GM10847 (cell line): ENCODE measurements around the gene AKNA.

Source experiments
- POLR2A ChIP-seq: IDR thresholded peaks from 2 replicates; pipeline ENCODE4 v1.6.1; 2011; ENCODE audit not compliant: insufficient read length; ENCODE audit errors: extremely low read depth

Gene AKNA

DNA sequence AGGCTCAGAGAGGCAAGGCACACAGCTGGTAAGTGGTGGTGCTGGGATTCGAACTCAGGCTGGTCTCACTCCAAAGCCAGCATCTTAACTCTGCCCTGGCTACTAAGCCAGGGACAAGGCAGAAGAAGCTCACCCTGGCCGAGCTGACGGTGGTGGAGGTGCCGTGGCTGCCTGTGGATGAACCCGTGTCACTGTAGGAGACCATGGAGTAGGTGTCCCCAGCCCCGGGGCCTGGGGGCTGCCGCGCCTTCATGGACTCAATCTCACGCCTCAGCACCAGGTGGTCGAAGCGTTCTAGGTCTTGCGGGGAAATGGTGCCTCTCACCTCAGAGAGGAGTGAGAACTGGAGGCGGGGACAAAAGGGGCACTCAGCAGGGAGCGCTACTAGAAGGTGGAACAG lies 35.4 kb upstream of the AKNA start:
- no peak for TF ChIP-seq POLR2A

DNA sequence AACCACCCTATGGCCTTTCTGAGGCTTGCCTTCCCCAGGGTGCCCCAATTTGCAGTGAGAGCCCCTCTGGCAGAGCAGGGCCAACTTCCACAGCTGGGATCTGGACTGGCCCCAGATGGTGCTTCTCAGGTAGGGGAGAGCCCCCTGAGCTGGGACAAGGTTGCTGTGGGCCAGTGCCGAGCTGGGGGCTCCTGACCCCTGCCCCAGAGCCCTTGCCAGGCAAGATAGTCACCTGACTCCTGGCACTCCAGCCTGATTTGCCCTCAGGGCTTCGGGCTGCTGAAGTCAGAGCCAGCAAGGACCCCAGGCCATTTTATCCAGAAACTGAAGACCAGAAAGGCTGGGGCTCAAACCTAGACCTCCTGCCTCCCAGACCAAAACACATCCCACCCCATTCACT lies 33.4 kb upstream of the AKNA start:
- no peak for TF ChIP-seq POLR2A

DNA sequence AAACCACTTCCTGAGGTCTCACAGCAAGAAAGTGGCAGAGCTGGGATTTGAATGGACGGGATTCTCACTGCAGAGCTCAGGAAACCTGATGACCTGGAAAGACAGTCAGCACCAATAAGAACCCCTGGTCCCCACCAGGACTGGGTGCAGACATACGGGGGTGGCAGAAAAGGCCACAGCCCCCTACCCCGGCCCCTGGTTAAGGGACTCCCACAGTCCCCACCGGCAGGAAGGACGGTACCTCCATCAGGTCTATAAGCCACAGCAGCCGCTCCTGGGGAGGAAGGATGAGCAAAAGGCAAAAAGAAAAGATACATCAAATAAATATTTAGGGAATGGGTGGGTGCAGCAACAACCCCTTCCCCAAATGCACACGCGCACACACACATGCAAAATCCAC lies 32.0 kb upstream of the AKNA start:
- no peak for TF ChIP-seq POLR2A

DNA sequence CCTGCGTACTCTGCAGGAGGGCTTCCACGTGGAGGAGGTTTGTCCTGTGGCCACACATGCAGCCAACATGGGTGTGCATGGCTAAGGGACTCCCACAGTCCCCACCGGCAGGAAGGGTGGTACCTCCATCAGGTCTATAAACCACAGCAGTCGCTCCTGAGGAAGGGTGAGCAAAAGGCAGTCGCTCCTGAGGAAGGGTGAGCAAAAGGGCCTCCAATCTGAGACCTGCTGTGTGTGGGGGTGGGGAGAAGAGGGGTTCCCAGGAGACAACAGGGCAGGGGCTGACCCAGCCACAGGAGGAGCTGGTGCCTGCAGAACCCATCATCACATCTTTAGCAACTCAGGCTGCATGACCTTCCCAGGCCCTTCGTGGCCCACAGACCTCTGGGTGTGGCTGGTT lies 30.3 kb upstream of the AKNA start:
- no peak for TF ChIP-seq POLR2A

DNA sequence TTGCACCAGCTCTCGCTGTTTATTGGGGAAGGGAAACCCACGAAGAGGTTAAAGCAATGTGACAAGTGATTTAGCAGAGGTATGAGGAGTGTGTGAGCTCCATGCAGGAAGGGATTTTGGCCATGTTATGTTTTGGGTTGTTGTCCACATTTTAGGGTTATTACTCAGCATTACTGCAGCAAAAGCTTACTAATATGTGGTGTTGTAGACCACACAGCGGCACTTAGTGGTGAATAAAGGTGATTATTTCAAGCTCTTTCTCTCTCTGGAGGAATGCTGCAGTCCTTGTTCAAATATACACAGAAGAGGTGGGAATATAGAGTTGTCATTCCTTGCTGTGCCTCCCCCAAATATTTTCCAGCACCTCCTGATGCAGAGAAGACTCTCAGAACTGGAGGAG lies 29.7 kb upstream of the AKNA start:
- no peak for TF ChIP-seq POLR2A

DNA sequence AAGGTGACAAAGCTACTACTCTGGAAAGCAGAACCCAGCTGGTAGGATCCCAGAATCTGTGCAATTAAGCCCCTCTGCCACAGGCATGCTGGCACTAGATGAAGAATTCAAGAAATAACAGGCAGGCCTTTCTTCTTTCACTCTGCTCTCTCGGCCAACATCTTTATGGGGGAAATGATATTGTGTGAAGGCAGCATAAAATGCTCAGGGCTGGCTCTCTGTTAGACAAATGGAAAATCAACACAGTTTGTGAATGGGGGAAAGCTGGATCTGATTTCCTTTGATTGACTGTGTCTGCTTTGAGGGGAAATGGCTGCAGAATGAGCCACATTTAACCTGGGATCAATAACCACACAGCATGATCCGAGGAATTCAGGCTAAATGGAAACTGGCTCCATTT lies 29.1 kb upstream of the AKNA start:
- TF ChIP-seq POLR2A, result no peak

DNA sequence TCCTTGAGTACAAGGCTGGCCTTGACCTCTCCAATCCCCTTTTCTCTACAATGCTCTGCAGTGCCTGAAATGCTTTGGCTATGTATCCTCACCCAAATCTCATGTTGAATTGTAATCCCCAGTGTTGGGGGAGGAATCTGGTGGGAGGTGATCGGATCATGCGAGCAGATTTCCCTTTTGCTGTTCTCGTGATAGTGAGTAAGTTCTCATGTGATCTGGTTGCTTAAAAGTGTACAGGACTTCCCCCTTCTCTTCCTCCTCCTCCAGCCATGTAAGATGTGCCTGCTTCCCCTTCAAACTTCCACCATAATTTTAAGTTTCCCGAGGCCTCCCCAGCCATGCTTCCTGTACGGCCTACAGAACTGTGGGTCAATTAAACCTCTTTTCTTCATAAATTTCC lies 28.5 kb upstream of the AKNA start:
- TF ChIP-seq POLR2A, result no peak

DNA sequence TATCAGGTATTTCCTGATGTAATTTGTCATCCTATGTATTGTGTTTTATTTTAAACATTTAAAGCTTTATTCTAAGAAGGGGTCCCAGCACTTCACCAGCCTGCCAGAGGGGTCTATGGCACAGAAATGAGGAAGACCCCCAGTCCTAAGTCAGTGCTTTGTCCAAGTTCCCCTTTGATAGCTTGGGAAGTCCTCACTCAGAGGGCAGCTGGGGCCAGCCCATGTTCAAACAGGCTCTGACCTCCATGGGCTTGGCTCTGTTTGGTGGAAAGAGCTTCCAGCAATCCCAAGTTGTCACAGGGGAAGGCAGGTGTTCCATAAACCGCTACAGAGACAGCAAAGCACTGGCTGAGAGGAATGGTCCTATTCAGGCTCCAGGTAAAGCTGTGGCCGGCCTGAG lies 26.6 kb upstream of the AKNA start:
- no peak for TF ChIP-seq POLR2A

DNA sequence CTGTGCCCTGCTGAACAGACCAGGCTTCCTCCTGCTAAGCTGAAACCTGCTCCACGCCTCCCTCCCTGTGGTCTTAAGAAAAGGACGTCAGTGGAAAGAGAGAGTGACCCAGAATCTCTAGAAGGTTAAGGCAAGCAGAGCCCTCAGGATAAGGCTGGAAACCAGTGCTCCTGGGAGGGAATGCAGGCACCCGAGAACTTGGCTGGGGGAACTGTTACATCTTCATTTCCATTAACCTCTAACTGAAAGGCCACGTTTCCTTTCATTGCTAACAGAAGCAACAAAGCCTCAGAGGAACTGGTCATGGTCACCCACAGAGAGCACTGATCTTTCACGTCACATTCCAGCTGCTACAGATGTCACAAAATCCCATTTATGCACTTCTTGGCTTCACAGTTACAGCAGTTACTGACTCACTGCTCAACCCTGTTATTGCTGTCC lies 26.1 kb upstream of the AKNA start:
- no peak for TF ChIP-seq POLR2A

DNA sequence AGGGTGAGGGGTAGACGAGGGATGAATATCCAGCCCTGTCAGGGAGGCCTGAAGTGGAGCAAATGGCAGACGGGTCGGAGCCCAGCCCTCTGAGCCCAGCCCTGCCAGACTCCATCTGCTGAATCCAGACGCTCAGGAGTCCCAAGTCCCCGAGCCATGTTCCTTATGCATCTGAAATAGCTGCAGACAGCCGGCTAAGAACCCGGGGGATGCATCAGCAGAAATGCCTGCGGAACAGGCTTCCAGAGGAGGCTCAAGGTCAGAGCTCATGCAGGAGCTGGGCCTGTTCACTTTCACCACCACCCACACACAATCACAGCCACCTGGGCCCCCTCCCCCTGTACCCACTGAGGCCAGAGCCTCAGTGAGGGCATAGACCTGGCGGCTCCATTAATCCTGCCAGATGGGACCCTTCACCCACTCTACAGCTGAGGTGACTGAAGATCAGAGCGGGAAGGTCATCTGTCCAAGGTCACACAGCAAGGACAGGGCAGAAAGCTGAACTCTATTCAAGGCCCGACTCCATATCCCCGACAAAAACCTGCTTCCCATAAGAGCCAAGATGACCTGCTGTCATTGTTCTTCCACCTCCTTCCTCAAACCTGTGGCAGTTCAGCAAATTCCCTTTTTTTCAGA lies 24.4 kb upstream of the AKNA start:
- no peak for TF ChIP-seq POLR2A

DNA sequence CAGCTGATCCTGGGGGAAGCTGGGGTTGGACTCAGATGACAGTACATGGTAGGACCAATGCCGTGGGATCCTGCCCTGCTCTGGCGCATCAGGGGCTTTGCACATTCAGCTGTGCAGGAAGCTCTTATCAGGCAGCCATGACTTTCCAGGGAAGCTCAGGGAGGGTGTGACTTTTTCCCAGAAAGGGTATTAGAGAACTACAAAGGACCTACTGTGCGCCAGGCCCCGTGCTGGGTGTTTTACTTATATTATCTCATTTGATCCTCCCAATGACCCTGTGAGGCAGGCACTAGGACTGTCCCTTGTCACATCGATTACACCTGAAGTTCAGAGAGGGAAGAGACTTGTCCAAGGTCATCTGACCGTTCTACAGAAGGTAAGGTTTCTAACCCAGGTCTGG lies 23.7 kb upstream of the AKNA start:
- no peak for TF ChIP-seq POLR2A

DNA sequence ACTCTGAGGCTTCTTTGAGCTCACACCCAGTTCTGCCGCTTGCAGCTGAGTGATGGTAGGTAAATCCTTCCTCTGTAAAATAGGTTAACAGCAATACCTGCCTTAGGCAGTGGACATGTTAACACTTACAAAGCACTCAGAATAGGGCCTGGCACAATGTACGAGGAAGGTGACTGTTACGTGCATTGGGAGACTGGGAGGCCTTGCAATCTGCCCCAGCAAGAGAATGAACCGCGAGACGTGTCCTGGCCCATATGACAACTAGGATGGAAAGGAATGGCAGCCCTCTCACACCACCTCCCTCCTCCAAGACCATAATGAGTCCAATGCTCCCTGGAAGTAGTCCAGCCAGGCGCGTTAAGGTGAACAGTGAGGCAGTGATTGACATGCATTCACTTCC lies 23.1 kb upstream of the AKNA start:
- TF ChIP-seq POLR2A, result no peak

DNA sequence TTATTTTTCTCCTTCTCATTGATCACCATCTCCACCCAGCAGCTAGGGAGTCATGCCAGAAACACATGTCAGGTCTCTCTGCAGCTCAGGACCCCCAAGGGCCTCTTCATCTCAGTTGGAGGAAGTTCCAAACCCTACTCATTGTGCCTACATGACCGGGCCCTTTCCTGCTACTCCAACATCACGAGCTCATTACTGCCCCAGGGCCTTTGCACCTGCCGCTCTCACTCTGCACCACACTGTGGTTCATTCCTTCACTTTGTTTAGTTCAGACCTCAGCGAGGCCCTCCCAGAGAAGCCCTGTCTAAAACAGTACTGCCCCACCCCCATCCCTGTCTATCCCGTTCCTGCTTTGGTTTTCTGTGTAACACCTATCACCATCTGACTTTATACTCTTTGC lies 22.1 kb upstream of the AKNA start:
- TF ChIP-seq POLR2A, result no peak

DNA sequence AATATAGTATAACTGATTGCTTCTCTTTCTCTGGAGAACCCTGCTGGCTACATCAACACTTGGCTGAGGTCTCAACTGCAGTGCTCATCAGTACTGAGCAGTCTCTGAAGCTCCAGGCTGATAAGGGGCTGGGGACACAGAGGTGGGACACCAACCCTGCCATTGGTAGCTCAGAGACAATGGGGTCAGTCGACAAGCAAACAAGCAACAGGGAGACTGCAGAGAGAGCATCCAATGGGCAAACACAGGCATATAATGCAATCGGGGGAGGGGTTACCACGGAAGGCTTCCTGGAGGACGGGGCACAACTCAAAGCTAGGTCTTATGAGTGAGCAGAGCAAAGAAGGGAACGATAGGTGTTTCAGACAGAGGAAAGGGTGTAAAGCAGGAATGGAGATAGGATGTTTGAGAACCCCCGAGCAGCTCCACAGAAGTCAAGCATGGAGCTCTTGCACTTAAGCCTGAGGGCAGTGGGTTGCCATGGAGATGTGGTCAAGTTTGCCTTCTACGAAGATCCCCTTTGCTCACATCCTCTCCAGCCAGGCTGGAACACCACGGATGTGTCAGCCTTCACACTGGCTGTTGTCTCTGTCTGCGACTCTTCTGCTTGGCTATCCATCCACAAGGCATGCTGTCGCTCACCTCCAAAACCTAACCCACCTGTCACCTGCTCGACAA lies 21.5 kb upstream of the AKNA start:
- TF ChIP-seq POLR2A, result no peak

DNA sequence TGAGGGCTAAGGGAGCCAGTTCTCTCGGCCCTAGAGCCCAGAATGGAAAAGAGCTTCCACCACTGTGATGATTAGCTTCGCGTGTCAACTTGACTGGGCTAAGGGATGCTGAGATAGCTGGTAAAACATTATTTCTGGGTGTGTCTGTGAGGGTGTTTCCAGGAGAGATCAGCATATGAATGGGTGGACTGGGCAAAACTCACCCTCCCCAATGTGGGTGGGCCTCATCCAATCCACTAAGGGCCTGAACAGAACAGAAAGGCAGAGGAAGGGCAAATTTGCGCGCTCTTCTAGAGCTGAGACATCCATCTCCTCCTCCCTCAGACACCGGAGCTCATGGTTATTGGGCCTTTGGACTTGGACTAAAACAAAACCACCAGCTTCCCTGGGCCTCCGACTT lies 20.9 kb upstream of the AKNA start:
- no peak for TF ChIP-seq POLR2A

DNA sequence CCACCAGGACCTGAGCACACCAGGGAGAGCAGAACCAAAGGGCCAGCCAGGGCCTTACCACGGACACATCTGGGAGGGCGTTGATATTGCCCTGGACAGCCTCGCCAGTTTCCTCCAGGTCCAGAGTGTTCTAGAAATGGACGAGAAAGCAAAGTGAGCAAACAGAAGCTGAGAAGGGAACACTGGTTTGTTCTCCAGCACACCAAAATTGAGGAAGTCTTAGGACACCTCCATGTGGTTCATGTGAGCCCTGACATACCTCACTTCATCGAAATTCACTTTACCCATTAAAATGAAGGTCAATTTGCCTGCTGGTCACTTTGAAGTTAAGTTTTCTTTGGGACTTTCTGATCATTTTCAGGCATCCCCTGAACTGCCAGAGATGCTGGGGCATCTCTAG lies 20.1 kb upstream of the AKNA start:
- no peak for TF ChIP-seq POLR2A

DNA sequence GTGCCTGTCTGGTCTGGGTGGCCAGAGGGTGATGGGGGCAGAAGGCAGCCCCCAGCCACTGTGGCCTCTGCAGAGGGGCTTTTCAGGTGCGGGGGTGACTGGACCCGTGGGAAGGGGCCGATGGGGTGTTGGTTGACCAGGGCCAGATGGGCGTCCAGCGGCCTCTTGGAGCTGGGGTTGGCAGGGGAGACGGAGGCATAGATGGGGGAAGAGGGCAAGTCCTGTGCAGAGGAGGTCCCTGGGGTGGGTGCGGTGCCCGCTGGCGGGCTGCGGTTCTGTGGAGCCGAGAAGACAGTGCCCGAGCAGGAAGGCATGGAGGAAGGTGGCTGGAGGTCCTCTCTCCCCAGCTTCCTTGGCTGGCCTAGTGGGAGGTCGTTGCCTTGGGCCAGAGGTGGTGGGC lies 18.7 kb upstream of the AKNA start:
- TF ChIP-seq POLR2A, result no peak

DNA sequence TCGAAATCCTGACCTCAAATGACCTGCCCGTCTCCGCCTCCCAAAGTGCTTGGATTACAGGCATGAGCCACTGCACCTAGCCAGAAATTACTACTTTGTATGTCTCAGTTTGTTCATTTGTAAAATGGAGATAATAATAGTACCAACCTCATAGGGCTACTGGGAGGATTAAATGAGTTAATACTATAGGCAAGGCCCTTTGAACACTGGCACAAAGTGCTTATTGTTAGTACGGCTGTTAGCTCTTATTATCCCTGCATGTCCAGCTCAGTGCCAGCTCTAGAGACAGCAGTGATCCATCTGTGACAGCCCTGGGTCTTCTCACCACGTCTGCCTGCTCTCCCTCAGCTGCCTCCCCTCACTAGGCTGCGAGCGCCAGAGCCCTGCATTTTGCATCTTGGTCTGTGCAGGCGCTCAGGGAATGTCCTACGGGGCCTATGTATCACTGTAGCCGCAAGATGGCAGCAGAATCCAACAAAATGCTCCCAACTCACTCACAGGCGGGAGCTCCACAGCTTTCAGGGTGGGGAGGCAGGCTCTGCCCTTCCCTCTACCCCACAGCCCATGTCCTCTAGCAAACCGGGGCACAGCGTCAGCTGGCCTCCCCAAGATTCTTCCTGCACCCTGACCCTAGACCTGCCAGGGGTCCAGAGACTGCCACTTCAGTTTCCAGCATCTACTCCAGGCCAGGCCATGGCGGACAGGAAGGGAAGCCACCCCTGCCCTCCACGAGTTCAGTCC lies 17.7 kb upstream of the AKNA start:
- TF ChIP-seq POLR2A, result no peak
